HL-60 (cell line): ENCODE results near the gene GOSR2.
"Not testable (repeated sequence)": the region's sequence is repeated elsewhere in the genome, so short reads cannot be mapped to it uniquely, and the experiment has no call there.

Experiments used
- DNase-seq, 2 experiments: peaks; one replicate each; pipeline ENCODE4 v3.0.0-alpha.2; 2010 to 2020; ENCODE audit warnings: low read depth in 1 of 2, low spot score in 1 of 2
- H3K27ac ChIP-seq: fragments of 250-450 bp; sonication (Bioruptor Pico); replicated peaks from 2 replicates; pipeline ENCODE4 v1.5.1; 2020; ENCODE audit warnings: mild to moderate bottlenecking, moderate library complexity
- H3K27me3 ChIP-seq: fragments of 250-450 bp; sonication (Bioruptor Pico); 2 replicates; pipeline ENCODE4 v1.5.1; 2021; ENCODE audit warnings: mild to moderate bottlenecking, moderate library complexity; ENCODE audit not compliant: insufficient read depth, poor library complexity, severe bottlenecking
- H3K4me3 ChIP-seq: replicated peaks from 2 replicates; pipeline ENCODE4 v1.5.1; 2011; ENCODE audit warnings: mild to moderate bottlenecking, control low read depth, low read length; ENCODE audit not compliant: insufficient read depth
- CTCF ChIP-seq: IDR thresholded peaks from one replicate; pipeline ENCODE4 v1.5.1; 2011; ENCODE audit warnings: low read length, control low read depth, inconsistent platforms; ENCODE audit not compliant: insufficient read depth
- GABPA ChIP-seq: IDR thresholded peaks from 2 replicates; pipeline ENCODE4 v1.6.1; 2012; ENCODE audit warnings: low read depth
- POLR2AphosphoS5 ChIP-seq: IDR thresholded peaks from 2 replicates; pipeline ENCODE4 v1.6.1; 2012; ENCODE audit warnings: low read depth
- REST ChIP-seq: IDR thresholded peaks from 2 replicates; pipeline ENCODE4 v1.6.1; 2012; ENCODE audit warnings: low read depth; ENCODE audit not compliant: insufficient replicate concordance
- SPI1 ChIP-seq: IDR thresholded peaks from 2 replicates; pipeline ENCODE4 v1.6.1; 2012; ENCODE audit warnings: low read depth, mild to moderate bottlenecking, borderline replicate concordance

Gene GOSR2

GRCh38 chr17:46983782-46984181, 60.8 kb downstream of the GOSR2 start:
- no peak overlapping the region for H3K27ac ChIP-seq
- no peak for DNase-seq
- TF ChIP-seq POLR2AphosphoS5 (no peak), REST (peak; percentile 88), GABPA (no peak), CTCF (no peak), SPI1 (no peak)
- peaks cover 21% of the 10 kb centered on the region for H3K27me3 ChIP-seq
- H3K4me3 ChIP-seq: no peak overlapping the region

- H3K4me3 ChIP-seq: no peak overlapping the region
- no peak overlapping the region for H3K27ac ChIP-seq
- H3K27me3 ChIP-seq: peaks cover 17% of the 10 kb centered on the region
- TF ChIP-seq SPI1 (no peak), CTCF (no peak), GABPA (no peak), REST (no peak), POLR2AphosphoS5 (no peak)
- no peak for DNase-seq
These were observed 61.4 kb downstream of the GOSR2 start for GRCh38 chr17:46984341-46984740.

GRCh38 chr17:46984892-46985291, 61.9 kb downstream of the GOSR2 start:
- Histone ChIP-seq H3K4me3 (no peak overlapping the region), H3K27ac (no peak overlapping the region), H3K27me3 (peaks cover 15% of the 10 kb centered on the region)
- TF ChIP-seq CTCF (no peak), GABPA (no peak)
- DNase-seq: no peak

- no peak for DNase-seq
- TF ChIP-seq SPI1 (no peak), REST (no peak), GABPA (no peak), CTCF (no peak), POLR2AphosphoS5 (no peak)
- no peak overlapping the region for H3K27ac ChIP-seq
- H3K4me3 ChIP-seq: no peak overlapping the region
- peaks cover 11% of the 10 kb centered on the region for H3K27me3 ChIP-seq
These were observed 63.4 kb downstream of the GOSR2 start for GRCh38 chr17:46986366-46986765.

- H3K4me3 ChIP-seq, H3K27ac ChIP-seq, DNase-seq: not testable (repeated sequence)
These were observed 65.0 kb downstream of the GOSR2 start for GRCh38 chr17:46987927-46988326.

More at GRCh38 chr17:46987927-46988326, 65.0 kb downstream of the GOSR2 start:
- not testable (repeated sequence) for H3K27me3 ChIP-seq
